GM10266 (cell line): ENCODE data around the gene BCL2L2.

Experiments
- DNase-seq: peaks from one replicate; pipeline ENCODE4 v3.0.0; 2012; ENCODE audit errors: extremely low spot score
- TF ChIP-seq, protein P1 (sequence below): IDR thresholded peaks from 2 replicates; pipeline ENCODE4 v1.5.1; 2012; ENCODE audit warnings: mild to moderate bottlenecking, low read depth; ENCODE audit not compliant: control insufficient read depth, insufficient read depth; ENCODE audit errors: missing control alignments

The BCL2L2 gene

DNA sequence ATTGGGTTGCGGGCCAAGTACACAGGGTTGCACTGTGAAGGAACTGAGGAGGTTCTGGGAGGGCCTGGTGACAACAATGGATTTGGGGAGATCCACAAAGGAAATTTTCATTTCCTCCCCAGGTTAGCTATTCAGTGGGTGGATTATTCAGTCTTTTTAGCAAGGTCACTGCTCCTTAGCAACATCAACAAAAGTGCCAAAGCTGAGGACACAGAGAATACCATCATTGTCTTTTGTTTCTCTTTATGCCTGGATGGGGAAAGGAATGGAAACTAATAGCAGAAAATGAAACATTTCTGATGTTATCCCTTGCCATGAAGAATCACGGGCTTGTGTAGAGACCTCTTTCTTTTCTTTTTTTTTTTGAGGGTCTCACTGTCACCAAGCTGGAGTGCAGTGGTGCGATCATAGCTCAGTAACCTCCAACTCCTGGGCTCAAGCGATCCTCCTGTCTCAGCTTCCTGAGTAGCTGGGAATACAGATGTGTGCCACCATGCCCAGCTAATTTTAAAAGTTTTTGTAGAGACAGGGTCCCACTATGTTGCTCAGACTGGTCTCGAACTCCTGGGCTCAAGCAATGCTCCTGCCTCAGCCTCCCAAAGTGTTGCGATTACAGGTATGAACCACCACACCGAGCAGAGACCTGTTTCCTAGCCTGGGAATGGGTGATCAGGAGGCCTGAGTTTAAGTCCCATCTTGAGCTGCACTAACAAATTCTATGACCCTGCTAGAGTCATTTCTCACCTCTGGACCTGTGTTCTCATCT is 10.4 kb upstream of the BCL2L2 start:
- no peak for DNase-seq
- TF ChIP-seq, protein P1, sequence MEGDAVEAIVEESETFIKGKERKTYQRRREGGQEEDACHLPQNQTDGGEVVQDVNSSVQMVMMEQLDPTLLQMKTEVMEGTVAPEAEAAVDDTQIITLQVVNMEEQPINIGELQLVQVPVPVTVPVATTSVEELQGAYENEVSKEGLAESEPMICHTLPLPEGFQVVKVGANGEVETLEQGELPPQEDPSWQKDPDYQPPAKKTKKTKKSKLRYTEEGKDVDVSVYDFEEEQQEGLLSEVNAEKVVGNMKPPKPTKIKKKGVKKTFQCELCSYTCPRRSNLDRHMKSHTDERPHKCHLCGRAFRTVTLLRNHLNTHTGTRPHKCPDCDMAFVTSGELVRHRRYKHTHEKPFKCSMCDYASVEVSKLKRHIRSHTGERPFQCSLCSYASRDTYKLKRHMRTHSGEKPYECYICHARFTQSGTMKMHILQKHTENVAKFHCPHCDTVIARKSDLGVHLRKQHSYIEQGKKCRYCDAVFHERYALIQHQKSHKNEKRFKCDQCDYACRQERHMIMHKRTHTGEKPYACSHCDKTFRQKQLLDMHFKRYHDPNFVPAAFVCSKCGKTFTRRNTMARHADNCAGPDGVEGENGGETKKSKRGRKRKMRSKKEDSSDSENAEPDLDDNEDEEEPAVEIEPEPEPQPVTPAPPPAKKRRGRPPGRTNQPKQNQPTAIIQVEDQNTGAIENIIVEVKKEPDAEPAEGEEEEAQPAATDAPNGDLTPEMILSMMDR, result no peak

DNA sequence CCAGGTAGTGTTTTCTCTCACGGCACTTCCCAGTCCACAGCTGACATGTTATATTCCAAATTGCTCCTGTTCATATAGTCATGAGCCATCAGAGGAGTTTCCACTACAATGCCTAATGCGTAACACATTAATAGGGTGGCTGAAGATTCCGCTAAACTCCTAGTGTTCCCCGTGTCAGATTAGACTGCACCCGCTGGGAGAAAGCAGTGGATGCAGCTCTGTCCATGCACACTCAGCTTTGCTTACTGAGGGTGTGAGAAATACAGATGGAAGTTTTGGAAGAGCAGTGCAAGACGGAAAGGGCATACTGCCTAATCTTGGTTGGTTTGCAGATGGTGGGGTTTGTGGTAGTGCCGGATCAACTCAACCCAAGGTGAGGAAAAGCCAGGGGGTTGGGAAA is 9.5 kb upstream of the BCL2L2 start:
- no peak for DNase-seq
- TF ChIP-seq, protein P1, result no peak

DNA sequence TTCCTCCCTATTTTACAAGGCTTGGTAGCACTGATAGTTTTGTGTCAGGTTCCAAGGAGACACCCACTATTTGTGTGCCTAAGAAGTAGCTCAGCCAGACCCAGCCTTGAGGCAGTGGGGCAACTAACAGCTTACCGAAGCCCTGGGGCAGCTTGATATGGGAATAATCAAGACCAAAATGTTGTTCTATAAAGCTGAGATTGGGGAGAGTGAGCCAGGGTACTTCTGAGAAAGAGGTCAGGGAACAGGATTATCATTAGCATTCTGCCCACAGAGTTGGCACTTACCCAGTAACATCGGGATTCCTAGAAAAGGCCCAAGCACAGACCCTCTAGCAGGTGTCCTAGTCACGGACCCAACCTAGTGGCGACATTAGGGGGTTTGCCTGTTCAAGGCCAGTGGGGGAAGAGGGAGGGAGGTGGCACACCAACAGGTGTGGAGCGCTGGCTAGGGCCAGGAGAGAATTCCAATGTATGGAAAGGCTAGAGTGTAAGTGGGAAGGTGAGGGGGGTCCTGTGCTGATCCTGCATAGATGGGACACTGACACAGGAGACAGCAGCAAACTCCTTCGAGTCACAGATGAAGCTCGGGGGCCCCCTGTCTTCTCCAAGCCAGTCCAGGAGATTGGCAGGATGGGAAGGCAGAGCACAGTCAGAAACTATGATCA is 8.9 kb upstream of the BCL2L2 start:
- no peak for DNase-seq

DNA sequence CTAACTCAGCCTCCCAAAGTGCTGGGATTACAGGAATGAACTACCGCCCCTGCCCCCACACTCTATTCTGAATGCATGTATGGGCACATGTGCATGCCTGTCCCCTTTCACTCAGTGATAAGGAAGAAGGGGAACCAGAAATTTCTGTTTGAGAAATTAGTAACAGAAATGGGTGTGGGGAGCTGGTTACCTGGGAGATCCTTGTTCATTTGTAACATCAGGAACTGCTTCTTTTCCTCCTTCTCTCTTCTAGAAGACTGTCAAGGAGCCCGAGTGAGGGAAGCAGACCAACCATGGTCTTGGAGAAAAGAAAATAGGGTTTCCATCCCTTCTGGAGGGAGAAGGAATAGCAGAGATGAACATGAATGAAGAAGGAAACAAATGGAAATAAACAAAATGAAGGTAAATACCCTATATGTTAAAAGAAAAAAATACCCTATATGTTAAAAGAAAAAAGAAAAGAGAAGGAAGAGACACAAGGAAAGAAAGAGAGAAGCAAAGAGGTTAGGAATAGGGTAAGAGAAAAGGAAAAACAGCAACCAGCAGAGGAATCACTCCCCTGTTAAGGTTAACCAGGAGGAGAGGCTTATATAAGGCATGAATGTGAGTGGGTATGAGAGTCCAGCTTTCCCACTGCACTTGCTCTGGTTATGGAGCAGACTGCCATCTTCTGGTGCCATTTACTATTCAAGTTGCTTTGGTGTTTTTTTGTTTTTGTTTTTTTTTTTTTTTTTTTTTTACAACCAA is 7.2 kb upstream of the BCL2L2 start:
- TF ChIP-seq, protein P1, result peak; percentile 30
- DNase-seq, result no peak

More for the DNA sequence above, 8.9 kb upstream of the BCL2L2 start:
- TF ChIP-seq, protein P1, result no peak

DNA sequence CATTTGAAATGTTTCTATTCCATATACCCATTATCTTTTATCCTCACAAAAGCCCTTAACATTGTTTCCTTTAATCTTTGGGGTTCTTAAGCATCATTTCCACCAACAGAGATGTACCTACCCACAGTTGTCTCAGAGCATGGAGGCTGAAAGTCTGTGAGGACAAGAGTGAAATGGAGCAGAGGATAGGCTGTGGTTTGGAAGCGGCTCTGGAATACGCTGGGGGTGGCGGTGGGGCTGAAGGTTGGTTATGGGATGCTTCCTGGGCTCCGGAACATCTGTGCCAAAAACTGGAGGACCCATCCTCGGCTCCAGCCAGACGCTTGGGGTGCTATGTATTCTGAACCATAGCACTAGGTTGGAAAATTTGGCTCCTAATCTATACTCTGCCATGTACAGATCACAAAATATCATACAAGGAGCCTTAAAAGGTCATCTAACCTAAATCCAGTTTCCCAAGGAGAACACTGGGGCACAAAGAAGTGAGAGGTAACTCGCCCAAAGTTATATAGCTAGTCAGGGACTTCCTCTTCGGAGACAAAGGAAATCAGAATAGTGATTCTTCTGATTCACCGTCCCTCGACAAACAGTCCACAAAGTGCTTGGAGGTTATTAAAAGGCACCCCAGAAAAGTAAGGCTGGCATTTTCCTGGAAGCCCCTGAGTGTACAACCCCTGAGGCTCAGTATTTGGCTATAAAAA is 6.5 kb upstream of the BCL2L2 start:
- TF ChIP-seq, protein P1, result no peak
- DNase-seq, result no peak

DNA sequence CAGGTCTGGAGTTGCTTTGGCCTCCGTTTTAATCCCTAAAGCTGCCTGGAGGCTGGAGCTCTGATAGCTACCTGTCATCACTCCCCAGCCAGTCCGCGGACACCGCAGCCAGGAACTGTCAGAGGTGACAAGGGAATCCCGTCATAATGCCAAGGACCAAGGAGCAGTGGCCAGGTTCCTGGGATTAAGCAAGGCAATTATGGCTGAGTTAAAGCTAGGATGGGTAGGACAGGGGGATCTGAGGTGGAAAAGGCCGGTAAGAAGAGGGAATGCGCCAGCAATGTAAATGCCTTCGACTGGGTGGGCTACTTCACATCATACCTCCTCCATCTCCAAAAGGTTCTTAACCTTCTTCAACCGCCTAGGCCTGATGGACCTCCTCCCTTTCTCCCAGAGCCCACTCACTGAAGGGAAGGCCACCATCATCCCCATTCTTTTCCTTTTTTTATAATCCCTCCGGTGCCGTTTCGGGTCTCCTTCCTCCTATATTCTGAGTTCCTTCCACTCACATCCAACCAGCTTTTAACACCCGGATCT is 5.9 kb upstream of the BCL2L2 start:
- DNase-seq, result no peak
- TF ChIP-seq, protein P1, result no peak
